GM19395 (cell line): ENCODE results near the gene CECR2.
"Not testable (repeated sequence)": the region's sequence is repeated elsewhere in the genome, so short reads cannot be mapped to it uniquely, and the experiment has no call there.

Experiments used
- ATAC-seq: cut with Tn5 transposase; IDR thresholded peaks from one replicate; pipeline ENCODE4 v1.9.1; 2021; ENCODE audit warnings: mild to moderate bottlenecking, moderate library complexity; ENCODE audit not compliant: unreplicated experiment

Gene CECR2

DNA sequence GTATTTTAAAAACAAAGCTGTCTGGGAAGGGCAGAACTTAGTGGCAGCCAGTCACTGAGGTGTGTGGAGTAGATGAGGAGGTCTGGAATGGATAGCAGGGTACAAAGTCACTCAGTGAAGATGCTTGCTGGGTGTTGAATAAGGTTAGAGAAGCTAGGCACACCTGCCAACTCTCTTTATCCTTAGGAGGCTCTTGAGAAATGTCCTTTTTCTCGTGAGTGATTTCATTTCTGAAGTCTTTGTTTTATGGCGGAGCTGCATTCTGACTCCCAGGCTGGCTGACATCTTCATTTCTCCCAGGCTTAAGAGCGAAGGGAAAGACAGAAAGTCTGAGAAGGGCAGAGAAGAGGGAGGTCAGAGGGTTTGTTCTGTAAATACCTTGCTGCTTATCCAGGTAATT is 31.0 kb downstream of the CECR2 start:
- ATAC-seq: no peak

DNA sequence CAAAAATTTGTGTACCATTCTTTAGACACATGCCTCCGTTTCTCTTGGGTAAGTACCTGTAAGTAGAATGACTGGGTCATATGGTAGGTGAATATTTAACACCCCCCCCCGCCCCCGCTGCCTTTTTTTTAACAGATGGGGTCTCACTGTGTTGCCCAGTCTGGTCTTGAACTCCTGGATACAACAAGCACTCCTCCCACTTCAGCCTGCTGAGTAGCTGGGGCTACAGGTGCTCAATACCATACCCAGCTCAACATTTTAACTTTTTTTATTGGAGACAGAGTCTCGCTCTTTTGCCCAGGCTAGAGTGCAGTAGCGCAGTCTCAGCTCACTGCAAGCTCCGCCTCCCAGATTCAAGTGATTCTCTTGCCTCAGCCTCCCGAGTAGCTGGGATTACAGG is 32.5 kb downstream of the CECR2 start:
- no peak for ATAC-seq

DNA sequence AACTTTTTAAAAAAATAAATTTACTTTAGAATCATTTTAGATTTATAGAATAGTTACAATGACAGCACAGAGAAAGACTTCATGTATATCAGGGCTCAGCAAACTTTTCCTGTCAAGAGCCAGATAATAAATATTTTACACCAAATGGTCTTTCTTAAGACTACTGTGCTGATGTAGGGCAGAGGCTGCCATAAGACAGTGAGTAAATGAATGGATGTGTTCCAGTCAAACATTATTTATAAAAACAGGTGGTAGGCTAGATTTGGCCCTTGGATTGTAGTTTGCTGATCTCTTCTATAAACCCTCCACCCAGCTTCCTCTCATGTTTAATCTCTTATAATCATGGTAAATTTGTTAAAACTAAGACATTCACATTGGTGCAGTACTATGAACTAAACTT is 33.0 kb downstream of the CECR2 start:
- ATAC-seq: no peak

DNA sequence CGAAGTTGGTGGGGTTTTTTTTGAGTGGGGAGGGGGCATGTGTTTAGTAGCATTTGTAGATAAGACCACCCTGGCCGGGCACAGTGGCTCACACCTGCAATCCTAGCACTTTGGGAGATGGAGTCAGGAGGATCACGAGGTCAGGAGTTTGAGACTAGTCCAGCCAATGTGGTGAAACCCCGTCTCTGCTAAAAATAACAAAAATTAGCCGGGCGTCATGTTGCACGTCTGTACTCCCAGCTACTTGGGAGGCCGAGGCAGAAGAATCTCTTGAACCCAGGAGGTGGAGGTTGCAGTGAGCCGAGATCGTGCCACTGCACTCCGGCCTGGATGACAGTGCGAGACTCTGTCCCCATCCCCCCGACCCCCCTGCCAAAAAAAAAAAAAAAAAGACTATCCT is 34.6 kb downstream of the CECR2 start:
- ATAC-seq: no peak

DNA sequence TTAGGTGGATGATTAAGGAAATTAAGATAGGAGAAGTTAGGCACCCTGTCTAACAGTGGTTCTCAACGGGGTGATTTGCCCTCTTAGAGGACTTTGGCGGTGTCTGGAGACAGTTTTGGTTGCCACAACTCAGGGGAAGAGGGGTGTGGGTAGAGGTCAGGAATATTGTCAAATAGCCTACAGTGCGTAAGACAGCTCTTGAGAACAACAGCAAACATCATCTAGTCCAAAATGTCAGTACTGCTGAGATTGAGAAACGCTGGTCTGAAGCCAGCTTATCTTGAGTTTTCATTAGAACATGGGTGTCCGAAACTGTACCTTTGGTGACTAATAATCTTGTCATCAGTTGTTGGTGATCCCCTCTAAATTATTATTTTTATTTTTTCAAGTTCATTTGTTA is 38.4 kb downstream of the CECR2 start:
- no peak for ATAC-seq

DNA sequence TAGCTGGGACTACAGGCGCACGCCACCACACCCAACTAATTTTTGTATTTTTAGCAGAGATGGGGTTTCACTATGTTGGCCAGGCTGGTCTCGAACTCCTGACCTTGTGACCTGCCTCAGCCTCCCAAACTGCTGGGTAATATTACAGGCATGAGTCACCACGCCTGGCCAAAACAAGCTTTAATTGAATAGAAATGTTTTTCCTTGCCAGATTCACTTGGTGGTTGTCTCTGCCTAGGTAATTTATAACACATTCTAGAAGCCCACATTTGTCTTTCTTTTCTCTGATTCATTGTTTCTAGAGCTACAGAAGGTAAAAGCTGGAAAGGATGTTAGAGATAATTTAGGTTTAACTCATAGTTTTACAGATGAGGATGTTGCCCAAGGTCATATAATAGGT is 41.3 kb downstream of the CECR2 start:
- no peak for ATAC-seq

DNA sequence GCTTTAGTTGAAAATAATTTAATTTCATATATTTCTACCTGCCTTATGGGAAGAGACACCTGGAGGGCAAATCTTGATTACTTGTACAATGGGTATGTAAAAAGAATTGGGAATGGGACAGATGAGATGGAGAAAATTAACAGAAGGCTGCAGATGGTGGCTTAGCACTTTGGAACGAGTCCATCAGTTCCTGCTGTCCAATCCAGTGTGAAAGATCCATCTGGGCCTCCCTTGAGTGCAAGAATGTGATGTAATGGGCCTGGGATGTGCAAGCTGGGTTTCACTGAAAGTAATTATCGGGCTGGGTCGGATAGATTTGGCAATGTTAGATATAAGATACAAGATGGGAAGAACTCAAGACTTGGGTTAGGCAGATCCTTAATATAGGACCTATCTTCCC is 42.0 kb downstream of the CECR2 start:
- no peak for ATAC-seq

DNA sequence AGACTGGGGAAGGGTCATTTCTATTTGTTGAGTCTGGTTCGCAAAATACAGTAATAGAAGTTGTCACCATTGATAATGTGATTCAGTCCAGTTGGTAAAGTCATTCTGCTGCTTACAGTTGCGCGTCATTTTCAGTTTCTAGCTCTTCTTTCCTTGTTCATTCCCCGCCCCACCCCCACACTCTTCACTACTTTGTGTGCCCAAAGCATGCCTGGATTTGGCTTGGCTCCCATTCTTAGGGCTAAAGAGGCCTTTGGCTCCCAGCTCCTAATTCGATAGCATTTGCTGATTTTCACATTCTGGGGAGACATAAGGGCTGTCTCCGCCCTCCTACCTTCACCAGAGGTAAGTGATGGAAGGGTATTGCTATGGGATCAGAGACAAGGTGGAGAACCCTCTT is 43.0 kb downstream of the CECR2 start:
- no peak for ATAC-seq

DNA sequence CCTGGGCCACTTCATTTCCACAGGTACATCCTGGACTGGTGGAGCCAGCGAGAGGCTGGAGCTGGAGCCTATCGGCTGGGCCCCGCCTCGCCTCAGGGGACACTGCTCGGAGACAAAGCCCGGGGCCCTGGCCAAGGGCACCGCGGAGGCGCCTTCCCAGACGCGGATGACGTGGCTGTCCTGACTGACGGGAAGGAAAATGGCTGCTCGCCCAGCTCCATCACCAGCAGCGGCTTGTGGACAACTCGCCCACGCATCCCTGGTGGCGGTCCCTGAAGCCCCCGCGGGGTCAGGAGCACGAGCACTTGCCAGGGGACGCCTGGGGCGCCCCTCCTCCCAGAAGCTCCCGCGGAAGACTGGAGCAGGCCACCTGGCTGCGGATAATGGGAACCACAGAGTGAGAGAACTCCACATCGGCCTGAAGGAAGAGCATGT is 49.6 kb downstream of the CECR2 start:
- ATAC-seq: no peak

DNA sequence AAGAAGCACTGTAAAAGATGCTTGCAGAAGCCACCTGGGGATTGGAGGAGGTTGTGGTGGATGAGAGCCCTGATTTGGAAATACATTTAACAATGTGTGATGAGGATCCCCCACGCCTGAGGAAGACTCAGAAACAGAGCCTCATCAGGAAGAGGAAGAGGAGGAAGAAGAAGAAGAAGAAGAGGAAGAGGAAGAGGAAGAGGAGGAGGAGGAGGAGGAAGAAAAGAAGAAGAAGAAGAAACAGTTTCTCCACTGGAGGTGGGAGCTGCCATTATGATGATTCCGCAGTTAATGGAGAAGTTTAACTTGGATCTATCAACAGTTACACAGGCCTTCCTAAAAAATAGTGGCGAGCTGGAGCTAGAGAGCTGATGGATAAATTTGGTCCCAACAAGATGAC is 50.1 kb downstream of the CECR2 start:
- no peak for ATAC-seq

DNA sequence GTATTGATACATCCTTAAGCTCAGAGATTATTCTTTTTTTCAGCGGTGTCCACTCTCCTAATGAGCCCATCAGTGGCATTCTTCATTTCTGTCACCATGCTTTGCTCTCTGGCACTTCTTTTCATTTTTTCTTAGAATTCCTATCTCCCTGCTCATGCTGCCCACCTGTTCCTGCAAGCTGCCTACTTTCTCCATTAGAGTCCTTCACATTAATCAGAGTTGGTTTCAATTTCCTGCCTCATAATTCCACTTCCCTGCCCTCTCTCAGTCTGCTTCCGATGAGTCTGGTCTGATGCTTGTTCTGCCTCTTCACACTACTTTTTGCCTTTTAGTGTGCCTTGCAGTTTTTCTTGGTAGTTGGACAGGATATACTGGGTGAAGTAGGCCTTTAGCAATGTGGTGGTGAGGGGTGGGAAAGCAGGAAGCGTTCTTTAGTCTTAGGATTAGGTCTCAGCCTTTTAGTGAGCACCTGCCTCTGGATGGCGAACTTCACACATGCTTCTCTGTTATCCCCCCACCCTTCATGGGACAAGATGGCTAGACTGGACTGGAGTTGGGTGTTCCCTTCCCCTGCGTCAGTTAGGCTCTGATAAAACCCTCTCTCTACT is 53.6 kb downstream of the CECR2 start:
- ATAC-seq: no peak

DNA sequence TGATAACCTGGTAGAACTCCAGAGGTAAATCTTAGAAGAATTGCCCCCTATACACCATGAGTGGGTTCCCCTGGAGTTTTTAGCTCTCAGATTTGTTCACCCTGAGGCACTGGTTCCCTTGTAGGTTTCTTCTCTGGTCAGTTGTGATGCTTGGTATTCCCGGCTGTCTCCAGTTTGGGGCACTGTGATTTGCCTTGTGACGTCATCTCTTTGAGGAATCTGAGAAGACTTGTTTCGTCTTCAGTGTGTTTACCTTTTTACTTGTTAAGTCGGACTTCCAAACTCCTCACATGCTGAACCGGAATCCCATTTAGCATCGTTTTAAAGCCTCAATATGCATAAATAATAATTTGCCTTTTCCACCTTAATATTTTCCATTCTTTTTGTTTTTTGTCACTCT is 54.4 kb downstream of the CECR2 start:
- ATAC-seq: no peak

DNA sequence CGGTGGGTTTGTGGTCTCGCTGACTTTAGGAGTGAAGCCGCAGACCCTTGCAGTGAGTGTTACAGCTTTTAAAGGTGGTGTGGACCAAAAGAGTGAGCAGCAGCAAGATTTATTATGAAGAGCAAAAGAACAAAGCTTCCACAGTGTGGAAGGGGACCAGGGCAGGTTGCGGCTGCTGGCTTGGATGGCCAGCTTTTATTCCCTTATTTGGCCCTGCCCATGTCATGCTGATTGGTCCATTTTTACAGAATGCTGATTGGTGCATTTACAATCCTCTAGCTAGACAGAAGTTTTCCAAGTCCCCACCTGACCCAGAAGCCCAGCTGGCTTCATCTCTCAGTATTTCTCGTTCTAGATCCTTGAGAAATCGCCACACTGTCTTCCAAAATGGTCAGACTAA is 58.3 kb downstream of the CECR2 start:
- not testable (repeated sequence) for ATAC-seq

DNA sequence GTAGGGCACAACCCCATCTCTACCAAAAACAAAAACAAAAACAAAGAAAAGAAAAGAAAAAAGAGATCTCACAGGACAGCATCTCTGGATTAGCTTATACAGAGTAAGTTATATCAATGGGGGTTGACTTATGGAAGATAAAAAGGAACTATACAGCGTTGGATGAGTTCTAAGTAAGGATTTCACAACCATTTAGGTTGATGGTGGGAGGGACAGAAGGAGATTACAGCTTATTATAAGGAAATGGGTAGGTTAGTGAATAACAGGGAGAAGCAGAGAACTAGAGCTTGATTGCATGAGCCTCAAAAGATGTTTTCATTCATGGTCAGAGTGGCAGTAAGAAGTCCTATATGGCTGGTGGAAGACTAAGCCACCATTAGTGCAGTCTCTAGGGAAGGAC is 60.3 kb downstream of the CECR2 start:
- no peak for ATAC-seq

DNA sequence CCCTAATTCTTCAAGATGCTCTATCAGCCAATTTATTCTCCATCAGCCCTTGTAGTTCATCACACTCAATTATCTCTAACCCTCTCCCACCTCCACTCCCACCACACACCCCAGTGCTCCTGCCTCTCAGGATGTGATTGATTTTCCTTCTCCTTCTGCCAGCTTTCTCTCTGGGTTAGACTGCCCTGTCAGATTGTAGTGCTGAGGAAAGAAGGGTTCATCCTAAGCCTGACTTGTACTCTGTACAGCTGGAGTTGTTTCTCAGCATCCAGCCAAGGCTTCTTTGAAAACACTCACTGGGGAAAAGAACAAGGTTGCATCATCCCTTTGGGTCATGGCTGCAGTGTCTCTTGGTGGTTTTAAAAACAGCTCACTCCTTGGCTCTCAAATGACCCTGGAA is 61.2 kb downstream of the CECR2 start:
- ATAC-seq: no peak

DNA sequence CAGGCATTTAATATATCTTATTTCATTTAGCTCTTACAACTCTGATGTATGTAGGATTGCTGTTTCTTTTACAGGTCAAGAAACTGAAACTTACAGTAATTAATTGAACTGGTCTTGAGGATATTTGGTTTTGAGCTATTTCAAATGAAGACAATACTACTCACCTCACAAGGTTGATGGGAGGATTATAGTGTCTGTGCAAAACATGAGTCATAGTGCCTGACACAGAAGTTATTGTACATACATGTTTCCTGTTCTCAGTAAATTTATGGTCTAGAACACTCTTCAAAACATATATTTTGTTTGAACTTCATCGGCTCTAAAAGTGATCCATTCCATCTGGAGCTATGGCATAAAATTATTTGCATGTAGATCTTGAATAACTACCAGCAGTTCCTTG is 61.9 kb downstream of the CECR2 start:
- no peak for ATAC-seq

DNA sequence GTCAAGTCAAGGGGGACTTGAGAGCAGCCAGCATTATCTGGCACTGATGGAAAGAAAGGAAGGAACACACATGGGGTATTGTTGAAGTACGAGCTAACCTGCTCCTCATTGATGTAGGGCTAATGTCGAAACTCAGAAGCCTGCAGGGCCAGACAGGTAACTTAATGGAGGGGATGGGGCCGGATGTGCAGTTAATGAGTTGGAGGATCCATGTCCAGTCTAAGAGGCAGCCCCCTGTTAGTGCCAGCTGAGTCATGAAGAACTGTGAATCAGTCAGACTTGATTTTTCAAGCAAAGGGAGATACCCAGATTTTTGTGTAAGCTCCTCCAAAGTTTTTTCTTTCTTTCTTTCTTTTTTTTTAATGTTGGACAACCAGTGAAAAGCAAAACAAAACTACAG is 65.6 kb downstream of the CECR2 start:
- no peak for ATAC-seq

DNA sequence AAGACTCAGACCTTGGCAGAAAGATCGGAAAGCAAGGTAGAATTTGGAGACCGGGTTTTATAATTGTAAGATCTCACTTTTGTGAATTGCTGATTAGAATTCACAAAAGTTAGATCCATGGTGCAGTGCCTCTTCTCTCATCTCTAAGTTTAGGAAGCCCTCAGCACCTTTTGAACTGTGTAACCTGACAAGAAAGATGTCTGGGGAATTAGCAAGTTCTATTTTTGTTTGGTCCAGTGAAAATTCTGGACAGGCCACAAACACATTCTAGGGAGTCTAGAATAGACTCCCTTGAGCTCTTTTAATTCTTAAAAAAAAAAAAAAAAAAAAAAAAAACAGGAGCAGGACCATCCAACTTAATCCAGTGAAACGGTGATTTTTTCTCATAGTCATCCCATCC is 66.1 kb downstream of the CECR2 start:
- no peak for ATAC-seq

DNA sequence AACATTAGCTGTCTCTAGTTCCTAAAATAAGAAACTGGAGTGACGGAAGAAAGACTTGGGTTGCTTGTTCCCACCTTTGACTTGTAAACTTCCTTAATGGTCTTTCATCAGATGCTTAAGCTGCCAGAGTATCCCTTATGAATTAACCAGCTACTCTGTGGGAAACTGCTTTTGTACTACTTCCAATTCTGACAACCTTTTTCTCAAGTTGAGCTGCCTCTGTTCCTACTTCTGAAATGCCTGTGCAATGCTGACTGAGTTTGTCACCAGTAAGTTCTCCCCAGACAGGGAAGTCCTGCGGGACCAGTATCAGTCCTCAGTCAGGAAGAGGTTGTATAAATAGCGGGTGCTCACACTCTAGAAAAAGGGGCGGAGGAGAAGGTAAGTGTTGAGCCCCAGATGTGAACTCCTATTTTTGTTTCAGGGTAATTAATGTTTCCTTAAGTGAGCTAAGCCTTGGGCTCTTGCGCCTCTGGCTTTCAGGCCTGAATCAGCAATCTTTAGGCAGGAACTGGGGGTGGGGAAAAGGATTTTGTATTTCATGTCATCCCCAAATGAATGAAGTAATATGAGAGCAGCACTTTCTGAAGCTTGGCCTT is 67.2 kb downstream of the CECR2 start:
- ATAC-seq: no peak

DNA sequence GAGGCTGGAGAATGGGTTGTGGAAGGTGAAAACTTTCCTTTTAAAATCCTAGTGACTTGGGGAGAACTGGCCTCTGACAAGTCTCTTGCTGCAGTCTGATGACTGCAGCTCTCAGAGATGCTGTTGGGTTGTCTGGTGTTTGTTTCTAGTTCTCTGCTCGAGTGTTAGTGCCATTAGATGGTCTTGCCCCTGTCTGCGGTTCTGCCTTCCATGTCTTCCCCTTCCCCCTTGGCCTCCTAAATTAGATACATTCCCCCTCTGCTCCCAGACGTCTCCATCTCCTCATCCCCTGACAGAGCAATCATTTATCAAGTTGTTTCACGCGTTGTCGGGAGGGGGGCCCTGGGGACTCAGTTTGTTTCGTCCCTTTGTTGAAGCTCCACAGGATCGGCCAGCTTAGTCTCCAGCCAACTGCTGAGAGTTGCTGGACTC is 67.7 kb downstream of the CECR2 start:
- ATAC-seq: no peak

DNA sequence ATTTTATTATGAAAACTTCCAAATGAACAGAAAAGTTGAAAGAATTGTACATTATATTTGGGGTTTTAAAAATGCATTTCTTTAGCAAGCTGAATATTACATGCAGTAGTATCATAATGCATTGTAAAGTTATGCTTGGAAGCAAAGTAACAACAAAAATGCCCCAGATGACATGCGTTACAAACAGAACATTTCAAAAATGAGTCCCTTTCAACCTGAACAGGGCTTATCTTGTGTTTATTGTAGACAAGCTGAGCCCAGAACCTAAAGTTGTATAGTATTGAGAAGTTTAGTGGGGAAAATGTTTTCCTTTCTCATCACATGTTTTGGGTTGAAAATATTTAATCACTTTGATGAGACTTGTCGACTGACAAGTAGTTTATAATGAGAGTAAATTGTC is 68.8 kb downstream of the CECR2 start:
- ATAC-seq: no peak

DNA sequence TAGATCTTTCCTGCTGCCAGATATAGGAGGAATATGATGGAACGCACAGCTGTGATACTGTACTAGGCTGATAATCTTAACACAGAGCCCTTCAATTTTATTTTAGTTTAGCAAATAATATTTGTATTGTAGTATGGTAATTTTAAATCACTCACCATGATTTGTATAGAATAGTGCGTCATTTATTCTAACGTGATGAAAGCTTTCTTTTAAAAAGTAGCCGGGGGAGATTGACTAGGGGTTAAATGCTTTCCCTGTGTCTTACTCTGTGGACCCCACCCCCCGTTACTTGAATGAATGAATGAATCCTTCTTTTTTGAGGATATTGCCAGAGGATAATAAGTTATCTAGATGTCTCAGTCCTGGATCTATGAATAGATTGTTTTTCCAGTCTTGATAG is 72.1 kb downstream of the CECR2 start:
- no peak for ATAC-seq
